GM19455 (cell line): Measurements from ENCODE around the gene DTHD1.
A peak's percentile ranks its signal among the peaks of the same experiment; 100 is the strongest.

Source experiments
- ATAC-seq: cut with Tn5 transposase; IDR thresholded peaks from one replicate; pipeline ENCODE4 v1.9.1; 2021; ENCODE audit not compliant: unreplicated experiment

DTHD1 gene

DNA sequence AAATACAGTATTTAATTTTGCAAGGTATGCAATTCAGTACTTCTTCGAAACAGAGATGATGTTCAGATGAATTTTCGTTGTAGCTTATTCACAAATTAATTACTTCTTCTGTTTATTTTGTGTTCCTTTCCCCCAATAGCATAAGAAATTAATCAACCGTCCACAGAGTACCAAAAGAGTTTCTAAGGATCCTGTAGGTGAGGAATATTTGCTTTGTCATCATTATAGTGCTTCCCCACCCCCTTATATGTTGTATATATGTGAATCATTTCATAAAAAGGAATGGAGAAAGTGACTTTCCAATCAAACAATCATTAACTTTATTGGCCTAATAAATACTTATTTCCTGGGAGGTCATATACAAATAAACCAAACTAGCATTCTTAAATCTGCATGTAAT lies 57.6 kb downstream of the DTHD1 start:
- no peak for ATAC-seq

DNA sequence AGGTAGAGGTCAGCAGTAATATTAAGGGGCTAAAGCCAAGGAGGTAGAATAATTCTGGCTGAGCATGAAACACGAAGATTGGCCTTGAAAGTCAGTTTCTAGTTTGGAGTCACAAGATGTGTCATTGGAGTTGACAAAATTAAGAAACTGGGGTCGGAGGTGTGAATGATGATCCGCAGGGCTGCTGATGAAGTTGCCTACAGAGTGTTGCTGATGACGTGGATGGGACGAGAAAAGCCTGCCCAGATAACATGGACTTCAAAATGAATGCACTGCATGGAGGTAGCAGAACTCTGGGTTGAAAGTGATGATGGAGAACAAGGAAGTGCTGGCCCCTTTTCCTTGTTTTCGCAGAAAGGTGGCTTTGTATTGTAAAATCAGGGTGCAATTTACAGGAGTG lies 60.5 kb downstream of the DTHD1 start:
- no peak for ATAC-seq

DNA sequence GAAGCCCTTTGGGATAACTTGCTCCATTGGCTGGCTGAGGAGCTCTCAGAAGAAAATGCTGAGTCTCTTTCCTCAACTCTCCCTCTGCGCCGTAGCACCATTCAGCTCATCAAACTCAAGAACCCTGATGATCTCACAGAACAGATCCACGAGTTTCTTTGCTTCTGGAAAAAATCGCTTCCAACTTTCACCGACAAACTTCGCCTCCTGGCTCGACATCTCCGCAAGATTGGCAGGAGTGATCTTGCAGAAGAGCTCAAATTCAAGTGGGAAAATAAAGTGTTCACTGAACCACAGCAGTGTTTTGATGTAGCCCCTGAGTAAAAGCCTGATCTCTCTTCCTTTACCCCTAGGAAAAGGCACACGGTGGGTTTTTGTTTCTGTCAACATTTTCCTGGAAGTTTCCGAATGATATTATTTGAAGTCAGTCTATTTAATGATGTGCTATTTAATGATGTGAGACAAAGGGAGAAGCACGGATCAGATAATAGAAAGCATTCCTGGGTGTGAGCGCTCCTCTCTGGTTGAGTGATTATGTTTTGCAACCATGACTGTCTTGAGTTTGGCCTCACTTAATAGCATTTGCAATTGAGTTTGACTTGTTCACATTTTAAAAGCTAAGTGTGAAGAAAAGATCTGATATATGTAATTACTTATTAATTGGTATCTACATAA lies 62.2 kb downstream of the DTHD1 start:
- no peak for ATAC-seq

DNA sequence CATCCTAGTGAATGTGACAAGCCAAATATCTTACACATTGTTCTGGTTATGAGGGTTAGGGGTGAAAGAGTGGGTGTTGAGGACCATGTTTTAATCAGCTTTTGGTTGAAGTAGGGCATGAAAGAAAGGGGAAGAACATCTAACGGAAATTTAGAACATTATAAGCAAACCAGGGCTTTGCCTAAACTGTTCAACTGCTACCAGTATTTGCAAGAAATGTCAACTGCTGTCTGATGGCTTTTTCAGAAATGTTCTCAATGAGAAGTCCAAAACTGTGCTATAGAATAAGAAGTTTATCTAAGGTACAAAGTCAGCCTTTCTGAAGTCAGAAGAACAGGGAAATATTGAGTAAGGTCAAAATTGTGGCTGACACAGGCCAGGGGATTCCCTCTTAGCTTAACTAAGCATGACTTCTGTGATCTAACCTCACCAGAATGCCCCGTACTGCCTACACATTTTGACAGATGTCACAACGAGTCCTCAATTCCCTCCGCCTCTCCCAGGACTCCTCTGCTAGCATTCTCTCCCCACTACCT lies 67.1 kb downstream of the DTHD1 start:
- peak; percentile 83 for ATAC-seq

DNA sequence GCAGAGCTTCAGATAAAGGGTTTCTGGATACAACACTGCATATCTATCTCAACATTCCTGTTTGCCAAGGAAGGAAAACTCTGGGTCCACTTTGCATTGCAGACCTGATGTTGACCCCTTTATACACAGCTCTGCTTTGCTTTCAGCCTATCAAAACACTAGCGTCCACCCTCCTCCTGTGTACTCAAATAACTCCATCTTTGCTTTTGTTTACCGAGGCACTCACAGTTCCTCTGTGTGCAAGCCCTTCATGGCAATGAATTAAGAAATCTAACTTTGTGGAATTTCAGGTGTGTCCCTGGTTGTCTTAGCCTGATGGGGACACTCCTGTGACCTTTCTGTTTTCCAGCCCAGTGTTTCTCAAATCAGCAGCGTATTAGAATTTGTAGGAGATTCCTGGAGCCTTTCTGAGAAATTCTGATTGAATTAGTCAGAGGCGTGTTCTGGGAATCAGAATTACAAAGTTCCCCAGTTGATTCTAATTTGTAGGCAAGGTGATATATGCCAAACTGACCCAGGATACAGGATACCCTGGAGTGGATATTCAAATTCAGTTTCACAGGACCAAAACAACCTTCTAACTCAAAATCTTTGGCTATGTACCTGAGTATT lies 68.6 kb downstream of the DTHD1 start:
- no peak for ATAC-seq

DNA sequence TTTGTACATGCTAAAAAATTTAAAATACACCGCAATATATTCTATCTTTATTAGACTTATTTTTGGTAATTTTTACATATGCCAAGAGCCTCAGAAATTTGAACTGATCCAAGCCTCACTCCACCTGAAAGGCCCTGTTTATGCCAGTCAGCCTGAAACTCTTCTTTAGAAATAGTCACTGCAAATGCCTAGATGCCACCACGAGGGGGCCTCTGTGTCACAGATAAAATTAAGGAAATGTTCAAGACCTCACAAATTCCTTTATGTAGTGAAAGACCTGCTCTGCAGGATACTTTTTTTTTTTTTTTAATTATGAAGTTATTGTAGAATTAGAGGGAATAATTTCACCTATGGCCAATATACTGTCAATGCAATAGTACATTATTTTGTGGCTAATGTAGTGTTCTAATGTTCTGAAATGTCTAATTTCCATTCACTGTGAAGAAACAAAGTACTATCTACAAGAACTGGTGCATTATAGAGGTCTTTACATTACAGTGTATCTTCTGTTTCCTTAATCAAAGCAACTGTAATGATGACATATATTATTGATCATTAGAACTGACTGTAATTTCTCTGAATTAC lies 69.8 kb downstream of the DTHD1 start:
- peak; percentile 60 for ATAC-seq

DNA sequence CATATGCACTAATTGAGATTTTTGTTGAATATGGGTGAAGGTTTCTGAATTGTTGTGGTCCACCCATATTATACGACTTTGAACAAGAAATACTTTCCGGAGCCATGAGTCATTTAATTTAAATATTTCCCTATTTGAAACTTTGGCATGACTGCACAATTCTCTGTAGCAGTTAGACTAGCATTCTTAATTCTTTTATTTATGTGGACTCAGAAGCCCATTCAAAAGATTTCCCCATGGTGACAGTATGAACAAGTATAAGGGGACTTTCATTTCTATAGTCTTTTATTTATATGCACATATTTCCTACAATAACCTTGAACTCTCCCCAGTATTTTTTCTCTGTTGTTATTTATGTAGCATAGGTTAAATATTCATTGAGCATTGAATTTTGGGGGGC lies 72.6 kb downstream of the DTHD1 start:
- no peak for ATAC-seq

DNA sequence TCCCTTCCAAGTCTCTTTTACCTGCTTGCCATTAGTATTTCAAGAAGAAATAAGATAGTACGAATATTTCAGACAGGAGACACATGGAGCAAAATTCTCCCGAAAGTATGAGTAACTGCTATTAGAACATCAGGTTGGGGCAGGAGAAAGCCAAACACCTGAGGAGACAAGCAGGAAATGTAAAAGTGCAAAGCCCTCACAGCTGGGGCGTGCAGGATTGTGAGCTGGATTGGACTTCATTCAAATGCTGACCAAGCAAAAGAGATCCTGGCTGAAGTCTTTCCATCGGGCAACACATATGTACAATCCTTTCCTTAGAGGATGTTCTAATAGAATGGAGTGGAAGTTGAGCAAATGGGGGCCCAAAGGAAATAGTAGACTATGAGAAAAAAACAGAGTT lies 76.8 kb downstream of the DTHD1 start:
- no peak for ATAC-seq

DNA sequence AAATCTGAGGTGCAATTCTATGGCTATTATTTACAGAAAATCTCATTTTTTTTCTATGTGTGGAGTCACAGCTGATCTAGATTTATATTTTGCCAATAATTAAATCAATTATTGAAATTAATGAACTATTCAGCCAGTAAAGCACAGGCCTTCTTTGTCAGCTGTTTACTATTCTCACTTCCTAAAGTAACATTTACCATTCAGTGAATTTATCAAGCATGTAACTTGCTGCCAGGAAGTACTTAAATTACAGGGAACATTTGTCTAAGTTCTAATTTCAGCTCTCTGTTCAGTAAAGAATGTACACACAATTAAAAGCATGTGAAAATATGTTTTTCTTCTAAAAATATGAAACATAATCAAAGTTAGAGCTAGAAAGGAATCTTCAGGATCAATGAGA lies 79.3 kb downstream of the DTHD1 start:
- no peak for ATAC-seq

DNA sequence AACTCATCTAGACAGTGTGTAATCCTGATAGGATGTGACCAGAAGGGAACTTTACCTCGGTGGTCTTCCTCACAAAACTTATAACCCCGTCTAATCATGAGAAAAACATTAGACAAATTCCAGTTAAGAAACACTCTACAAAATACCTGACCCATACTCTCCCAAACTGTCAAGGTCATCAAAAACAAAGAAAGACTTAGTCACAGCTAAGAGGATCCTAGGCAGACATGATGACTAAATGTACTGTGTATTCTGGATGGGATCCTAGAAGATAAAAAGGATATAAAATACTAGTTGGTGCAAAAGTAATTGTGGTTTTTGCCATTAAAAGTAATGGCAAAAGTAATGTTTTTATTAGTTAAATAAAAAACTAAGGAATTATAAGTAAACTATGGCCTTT lies 81.6 kb downstream of the DTHD1 start:
- no peak for ATAC-seq

DNA sequence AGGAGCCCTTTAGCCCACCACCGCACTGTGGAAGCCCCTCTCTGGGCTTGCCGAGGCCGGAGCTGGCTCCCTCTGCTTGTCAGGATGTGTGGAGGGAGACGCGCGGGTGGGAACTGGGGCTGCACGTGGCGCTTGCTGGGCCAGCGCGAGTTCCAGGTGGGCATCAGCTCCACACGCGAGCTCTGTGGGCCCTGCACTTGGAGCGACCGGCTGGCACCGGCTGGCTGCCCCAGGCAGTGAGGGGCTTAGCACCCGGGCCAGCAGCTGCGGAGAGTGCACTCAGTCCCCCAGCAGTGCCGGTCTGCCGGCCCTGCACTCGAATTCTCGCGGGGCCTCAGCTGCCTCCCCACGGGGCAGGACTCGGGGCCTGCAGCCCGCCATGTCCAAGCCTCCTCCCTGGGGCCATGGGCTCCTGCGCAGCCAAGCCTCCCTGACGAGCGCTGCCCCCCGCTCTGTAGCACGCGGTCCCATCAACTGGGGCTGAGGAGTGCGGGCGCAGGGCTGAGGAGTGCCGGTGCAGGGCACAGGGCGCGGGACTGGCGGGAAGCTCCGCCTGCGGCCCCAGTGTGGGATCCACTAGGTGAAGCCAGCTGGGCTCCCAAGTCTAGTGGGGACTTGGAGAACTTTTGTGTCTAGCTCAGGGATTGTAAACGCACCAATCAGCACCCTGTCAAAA lies 93.6 kb downstream of the DTHD1 start:
- no peak for ATAC-seq

DNA sequence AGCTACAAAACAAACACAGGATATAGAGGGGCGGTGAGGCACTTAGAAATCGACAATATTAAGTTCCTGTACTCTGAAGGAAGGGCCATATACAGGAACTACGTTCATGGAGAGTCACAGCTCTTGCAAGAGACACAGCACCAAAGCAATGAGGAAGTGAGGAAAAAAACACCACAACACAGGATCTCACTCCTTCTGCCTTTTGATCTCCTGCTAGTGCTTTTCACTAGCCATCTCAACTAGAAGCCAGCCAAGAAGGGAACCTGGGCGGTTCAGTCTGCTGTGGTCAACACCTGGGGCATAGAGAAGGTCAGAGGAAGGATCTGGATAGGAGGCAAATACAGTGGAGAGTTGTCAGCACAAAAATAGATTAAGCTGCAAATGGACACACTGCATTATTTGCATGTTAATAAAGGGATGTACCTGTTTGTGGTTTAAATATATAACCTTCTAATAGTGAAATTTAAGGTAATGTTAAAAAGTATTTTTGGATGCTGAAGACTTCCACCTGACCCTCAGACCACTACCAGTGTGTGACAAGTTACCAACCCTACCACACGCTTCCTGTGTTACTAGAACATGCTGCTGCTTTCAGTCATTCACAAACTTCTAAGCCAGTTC lies 104.6 kb downstream of the DTHD1 start:
- ATAC-seq = peak; percentile 84

DNA sequence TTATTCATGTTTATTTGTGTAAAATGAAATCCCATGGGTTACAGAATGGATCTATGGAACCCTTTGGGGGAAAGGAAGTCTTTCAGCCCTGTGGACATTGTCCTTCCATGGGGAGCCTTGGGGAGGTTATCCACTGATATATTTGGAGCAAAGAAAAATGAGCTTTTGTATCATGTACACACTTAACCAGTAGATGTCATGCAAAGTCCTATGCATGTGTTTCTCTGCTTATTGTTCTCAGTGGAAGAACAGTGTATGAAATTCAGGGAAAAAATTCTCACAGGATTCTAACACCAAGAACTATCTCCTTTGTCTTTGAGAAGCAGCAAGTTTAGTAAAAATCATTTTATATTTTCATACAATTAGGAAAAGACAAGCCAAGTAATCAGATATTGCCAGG lies 105.3 kb downstream of the DTHD1 start:
- no peak for ATAC-seq

DNA sequence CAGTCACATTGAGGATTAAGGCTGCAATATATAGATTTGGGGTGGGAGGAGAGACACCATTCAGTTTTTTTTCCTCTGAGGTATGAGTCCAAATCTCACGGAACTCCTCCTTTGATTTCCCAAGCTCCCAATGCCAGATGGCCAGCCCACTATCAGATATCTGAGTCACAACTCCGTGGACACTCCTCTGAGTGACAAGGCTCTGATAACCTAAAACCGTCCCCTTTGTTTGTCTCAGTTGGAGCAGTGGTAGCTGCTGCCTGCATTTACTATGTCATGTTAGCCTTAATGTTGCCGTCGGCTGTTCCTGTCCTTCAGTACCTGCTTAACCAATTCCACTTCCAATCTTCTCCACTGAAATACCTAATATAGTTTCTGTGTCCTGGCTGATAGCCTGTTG lies 107.3 kb downstream of the DTHD1 start:
- no peak for ATAC-seq

DNA sequence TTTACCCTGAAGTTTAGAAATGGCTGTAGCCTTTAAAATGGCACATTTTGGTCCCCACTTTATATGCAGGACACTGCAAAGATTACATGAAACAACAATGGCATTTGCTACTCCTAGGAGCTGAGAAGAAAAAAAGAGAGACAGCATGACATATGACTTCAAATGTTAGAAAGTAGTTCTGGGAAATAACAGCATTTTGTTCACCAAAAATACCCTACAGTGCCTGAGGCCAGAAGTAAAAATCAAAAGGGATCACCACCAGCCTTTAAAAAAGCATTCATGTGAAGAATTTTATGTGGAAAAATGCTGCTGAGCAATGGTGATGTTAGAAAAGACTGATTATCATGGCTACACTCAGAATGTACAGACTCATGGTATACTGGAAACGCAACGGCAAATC lies 110.0 kb downstream of the DTHD1 start:
- no peak for ATAC-seq

DNA sequence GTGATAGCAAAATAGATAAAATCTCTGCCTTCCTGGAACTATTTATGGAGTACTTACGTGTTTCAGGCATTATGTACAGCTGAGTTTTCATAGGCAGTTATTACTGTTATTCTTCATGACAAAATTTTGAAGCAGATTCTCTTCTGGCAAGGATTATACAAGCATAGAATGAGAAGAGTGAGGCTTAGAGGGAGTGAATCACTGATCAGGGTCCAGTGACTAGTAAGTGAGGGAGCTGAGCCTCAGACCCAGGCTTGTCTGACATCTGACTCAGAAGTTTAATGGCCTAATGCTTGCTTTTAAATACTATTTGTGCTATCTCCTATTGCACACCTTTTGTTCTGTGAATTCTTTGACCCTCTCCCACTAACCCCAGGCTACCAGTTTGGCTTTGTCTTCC lies 110.6 kb downstream of the DTHD1 start:
- no peak for ATAC-seq

DNA sequence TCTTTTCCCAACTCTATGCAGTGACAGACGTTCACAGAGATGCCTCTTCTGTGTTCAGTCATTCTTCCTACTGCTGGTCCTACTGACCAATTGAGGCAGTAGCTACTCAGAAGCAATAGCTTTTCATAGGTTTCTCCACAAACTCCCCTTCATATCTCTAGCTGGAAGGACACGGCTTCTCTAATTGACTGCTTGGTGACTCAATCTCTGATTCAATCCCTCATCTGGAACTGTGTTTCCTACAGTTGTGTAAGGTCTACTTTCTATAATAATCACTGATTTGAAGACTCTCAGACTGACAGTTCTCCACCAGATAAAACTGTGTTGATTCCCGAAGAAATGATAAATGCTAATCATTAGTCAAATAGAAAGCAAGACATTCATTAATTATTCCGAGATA lies 111.5 kb downstream of the DTHD1 start:
- no peak for ATAC-seq
